GM19099 (cell line): Measurements from ENCODE around the gene PIK3AP1.

Experiments used
- POLR2A ChIP-seq: IDR thresholded peaks from 3 replicates; pipeline ENCODE4 v1.6.1; 2011; ENCODE audit warnings: low read depth; ENCODE audit not compliant: insufficient read length; ENCODE audit errors: extremely low read depth

PIK3AP1 gene

DNA sequence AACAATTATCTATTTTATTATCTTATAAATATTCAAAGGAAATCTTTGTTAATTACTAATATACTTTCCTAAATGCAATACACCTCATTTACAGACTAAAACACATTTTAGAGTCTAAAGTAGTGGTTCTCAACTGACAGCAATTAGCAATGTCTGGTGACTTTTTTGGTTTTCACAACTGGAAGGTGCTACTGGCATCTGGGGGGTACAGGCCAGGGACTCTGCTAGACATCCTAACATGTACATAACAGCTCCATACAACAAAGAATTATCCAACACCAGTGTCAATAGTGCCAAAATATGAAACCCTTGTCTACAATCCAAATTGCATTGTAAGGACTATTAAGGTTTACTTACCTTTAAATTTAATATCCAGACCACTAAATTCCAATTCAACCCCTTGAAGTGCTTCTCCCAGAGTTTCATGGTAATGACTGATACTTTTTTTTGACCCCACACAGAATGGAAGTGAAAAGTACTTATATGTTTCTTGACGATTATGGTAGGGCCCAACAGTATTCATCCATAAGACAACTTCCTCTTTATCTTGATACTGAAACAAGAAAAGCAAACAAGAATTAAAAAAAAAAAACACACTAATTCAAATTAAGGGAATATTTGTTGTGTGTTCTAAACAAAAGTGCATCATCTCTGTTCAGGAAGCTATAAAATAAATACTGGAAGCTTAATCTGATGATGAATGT, 143.9 kb downstream of the PIK3AP1 start:
- TF ChIP-seq POLR2A, result no peak

DNA sequence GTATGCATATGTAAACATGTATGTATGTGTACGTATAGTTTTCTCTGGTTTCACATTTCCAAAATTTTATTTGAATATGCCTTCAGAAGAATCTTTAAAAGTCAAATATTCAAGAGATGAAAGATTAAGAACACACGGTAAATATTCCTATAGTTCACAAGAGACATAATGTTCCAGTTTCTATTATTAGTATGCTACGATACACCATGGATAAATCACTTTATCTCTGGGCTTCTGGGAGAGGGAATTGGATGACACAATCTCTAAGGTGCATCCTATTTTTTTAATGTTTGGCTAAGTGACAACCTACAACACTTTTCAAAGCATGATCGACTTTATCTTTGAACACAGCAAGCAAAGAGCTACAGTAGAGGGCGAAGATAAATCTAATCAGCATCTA, 147.3 kb downstream of the PIK3AP1 start:
- no peak for TF ChIP-seq POLR2A

DNA sequence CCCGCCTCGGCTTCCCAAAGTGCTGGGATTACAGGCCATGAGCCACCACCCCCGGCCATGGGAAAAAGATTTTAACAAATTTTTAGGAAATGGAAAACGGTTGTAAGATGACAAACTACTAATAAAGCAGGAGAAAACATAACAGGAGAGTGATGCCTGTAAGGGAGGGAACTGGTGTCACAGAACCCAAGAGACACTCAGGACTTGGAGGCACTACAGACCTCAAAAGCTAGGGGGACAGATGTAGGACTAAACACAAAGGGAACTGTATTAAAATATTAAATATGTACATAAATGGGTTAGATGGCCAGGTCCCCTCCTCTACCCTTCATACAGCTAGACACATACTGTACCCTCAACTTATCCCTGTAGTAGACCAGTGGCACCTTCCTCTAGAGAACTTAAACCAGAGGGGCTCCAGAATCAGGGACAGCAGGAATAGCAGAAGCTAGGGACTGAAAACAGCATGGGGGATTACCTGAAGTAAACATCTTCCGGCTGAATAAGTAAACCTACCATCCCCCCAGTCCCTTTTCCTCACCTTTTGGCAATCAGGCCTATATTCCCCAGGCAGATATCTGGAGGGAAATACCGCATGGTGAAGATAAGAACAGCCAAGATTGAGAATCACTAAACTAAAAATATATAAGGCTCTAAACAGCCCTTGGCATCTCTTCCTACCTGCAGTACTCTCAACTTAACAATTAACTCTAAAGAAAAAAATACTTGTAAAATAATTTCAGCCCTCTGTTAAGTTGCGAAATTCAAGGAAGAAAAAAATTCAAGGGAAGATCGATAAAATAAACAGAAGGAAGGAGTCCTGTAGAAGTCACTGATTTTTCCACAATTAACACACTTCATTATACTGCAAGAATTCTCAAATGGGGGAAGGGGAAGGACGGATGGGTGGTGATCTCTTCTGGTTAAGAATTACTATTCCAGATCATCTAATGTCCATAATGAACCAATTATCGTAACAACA, 149.0 kb downstream of the PIK3AP1 start:
- TF ChIP-seq POLR2A, result no peak

DNA sequence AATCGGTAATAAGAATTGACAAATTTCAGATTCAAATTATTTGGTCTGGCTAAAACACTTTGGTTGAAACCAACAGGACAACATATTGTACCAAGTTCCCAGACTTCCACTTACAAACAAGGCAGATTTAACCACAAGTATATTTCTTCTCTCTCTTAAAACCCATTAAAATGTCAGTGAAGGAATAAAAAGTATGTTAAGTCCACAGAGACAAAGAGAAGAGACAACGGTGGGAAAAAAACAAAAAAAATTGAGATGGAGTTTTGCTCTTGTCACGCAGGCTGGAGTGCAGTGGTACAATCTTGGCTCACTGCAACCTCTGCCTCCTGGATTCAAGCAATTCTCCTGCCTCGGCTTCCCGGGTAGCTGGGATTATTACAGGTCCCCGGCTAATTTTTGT, 149.8 kb downstream of the PIK3AP1 start:
- TF ChIP-seq POLR2A, result no peak

DNA sequence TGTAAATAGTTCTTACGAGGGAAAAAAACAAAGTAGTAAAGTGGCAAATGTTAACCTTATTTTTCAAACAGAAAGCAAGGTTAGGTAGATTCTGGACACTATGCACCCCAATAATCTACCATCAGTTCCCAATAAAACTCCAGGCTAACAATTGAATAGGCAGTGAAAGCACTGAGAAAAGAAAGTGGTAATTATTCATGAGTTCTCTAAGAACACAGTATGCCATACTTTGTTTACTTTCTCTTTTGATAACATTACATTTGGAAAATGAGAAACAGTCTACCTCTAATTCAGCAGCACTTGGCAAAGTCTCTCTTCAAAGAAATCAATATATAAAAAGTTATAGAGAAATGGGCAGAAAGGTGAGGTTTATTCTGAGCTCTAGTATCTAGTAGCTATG, 151.9 kb downstream of the PIK3AP1 start:
- TF ChIP-seq POLR2A, result no peak

DNA sequence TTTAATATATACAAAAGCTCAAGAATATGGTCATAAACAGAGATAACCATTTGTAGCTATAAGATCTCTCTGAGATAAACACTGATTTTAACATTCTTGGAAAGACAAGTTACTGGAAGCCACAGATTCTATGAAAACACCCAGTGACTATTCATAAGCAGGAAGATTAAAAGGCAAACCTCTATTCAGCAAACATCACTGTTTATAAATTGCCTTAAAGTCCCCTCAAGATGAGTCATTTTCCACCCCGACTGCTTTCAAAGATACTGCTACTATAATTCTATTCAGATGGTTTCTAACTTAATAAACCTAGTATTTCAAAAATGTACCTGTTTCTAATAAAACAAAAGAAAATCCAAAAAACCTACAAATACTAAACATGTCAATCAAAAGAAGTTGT, 154.5 kb downstream of the PIK3AP1 start:
- TF ChIP-seq POLR2A, result no peak

DNA sequence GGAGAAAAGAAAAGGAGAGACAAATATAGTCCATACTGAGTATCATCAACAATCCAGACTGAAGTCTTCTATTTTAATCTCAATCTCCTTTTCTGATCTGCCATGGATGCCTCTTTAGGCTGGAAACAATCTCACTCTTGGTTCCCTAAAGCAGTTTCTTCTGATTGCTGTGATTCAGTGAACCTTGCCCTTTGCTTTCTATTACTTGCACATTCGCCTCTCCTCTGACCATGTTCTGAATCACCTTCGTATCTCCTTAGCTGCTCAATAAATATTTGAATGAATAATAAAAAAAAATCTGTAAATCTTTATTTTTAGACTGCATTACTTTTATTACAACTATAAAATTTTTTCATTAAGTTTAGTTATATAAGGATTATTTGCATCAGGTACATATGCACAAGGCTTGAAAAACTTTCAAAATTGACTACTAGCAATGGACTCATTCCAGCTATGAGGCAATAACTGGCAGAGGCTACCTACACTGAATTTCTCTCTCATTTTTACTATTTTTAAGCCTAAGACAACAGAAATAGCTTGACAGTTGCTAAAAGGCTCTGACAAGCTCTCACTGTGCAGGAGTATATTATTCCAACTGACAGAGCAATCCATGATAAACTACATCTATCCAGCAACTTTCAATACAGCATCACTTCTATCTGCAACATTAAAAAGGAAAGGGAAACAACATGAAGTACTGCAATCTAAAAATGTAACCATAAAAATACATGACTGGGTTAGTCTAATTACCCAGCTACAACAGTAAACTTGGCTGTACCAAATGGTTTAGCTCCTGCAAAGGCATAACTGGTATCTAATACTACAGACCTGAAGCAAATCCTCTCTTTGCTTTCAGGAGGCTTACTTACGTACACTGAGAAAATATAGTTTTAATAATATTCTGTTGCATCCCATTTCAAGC, 159.1 kb downstream of the PIK3AP1 start:
- no peak for TF ChIP-seq POLR2A

DNA sequence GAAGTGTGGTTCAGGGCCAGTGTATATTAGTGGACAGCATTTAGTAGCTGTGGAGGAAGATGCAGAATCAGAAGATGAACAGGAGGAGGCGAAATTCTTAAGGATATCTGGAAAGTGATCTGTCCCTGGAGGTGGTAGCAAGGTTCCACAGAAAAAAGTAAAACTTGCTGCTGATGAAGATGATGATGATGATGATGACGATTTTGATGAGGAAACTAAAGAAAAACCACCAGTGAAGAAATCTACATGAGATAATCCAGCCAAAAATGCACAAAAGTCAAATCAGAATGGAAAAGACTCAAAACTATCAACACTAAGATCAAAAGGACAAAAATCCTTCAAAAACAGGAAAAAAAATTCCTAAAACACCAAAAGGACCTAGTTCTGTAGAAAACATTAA, 159.8 kb downstream of the PIK3AP1 start:
- TF ChIP-seq POLR2A, result no peak

DNA sequence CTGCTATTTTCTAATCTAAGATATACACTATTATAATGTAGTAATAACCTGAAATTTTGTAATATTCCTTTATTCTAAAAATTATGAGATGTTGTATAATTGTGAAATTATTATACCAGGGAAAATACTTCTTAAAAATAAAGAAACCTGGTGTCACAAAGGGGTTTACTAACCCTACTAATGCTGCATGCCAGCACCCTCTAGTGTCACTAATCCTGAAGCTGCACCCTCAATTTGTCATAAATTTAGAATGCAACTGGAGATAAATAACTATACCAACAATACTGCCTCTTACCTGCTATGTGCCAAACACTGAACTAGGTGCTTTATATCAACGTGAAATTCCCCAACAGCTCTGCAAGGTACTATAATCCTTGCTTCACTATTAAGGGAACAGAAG, 164.3 kb downstream of the PIK3AP1 start:
- no peak for TF ChIP-seq POLR2A

DNA sequence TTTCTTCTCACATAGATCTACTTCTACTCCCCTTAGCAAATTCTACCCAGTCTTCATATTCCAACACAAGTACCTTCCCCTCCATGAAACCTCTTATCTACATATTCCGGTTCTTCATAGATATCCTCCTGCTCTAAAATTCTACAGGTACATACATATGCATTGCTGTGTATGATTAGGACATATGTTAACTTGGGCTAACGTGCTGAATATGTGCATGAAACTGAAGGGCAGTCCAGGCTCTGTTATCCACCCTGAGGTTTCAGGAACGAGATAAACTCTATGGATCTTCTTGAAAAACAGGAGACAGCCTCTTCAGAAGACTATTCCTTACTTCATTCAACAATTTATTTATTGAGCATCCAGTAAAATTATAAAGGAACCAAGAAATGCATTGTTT, 165.0 kb downstream of the PIK3AP1 start:
- no peak for TF ChIP-seq POLR2A

DNA sequence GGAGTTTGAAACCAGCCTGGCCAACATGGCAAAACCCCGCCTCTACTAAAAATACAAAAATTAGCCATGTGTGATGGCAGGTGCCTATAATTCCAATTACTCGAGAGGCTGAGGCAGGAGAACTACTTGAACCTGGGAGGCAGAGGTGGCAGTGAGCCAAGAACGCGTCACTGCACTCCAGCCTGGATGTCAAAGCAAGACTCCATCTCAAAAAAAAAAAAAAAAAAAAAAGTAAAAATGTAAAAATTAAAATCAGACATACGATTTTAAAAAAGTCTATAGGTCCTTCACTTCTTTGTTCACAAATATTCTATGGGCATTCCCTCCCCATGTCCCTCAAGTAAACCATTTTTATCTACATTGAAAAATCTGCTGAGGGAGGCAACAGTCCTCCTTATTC, 171.7 kb downstream of the PIK3AP1 start:
- TF ChIP-seq POLR2A, result no peak
